ELF-1 (cell line): ENCODE measurements around the gene TMBIM1.
"Not testable (repeated sequence)": the region's sequence is repeated elsewhere in the genome, so short reads cannot be mapped to it uniquely, and the experiment has no call there.

ENCODE experiments used
- DNase-seq: peaks from one replicate; pipeline ENCODE4 v3.0.0-alpha.2; 2016; ENCODE audit warnings: low read depth, low spot score

TMBIM1 gene

DNA sequence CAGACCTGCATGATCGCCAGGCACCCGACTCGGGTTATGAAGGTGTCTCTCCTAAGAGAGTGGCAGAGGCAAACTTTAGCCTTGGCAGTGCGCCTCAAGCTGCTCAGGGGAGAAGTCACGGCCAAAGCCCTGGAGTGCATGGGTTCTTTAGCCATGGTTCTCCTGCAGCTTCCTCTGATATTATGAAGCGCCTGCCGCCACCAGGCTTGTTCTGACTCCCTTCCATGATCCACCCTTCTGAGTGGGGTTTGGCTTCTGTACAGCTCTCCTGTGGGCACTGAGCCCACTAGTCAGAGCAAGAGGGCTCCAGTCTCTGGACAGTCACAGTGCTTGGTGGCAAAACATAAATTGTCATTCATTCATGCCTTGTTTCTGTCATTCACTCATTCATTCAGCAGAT is 25.9 kb upstream of the TMBIM1 start:
- DNase-seq = no peak

DNA sequence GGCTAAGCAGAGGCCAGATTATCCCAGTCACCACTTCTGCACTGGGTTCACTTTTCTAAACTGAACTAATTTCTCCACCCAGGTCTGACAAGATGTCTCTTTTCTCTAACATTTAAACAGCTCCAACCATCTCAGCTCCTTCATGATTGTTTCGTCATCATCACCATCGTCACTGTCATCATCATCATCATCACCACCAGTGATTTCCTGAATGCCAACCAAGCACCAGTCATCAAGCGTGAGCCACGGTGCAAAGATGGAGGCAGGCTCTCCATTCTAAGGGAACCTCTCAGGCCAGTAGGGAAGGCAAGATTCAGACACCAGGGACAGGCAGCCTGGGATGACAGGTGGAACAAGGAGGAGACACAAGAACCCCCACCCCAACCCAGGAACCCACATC is 25.5 kb upstream of the TMBIM1 start:
- DNase-seq = no peak

- DNase-seq = no peak
These were observed 25.0 kb upstream of the TMBIM1 start for GRCh38 chr2:218317303-218317630.

DNA sequence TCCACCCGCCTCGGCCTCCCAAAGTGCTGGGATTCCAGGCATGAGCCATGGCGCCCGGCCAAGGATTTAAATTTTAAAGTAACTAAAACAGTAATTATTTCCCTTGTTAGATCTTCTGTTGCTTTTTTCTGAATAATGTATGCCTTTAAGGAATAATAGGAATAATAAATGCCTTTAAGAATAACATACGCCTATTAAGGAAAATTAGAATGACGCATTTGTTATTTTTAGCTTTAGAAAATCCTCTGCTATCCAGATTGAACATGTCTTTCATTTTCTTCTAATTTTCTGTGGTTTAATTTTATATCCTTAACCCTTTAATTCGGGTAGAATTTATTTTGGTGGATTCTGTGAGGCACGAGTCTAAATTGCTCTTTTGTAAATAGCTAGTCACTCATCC is 23.1 kb upstream of the TMBIM1 start:
- DNase-seq = no peak

DNA sequence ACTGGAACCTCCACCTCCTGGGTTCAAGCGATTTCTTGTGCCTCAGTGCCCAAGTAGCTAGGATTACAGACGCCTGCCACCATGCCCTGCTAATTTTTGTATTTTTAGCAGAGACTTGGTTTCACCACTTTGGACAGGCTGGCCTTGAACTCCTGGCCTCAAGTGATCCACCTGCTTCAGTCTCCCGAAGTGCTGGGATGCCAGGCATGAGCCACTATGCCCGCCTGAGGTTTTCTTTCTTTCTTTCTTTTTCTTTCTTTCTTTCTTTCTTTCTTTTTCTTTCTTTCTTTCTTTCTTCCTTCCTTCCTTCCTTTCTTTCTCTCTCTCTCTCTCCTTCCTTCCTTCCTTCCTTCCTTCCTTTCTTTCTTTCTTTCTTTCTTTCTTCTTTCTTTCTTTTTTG is 22.5 kb upstream of the TMBIM1 start:
- not testable (repeated sequence) for DNase-seq

DNA sequence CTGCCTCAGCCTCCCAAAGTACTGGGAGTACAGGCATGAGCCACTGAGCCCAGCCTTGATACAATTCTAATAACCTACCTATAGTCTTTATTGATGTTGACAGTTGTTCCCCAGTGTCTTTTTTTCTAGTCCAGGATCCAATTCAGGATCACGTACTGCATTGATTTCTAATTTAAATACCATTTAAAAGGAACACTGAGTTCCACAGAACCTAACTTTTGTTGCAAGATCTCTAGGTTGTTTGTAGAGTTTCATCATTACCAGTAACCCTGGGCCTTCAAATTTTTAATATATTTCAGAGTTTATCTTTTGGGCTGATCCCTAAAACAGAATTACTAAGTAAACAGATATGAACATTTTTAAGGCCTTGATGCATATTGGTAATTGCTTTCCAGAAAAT is 21.1 kb upstream of the TMBIM1 start:
- no peak for DNase-seq

DNA sequence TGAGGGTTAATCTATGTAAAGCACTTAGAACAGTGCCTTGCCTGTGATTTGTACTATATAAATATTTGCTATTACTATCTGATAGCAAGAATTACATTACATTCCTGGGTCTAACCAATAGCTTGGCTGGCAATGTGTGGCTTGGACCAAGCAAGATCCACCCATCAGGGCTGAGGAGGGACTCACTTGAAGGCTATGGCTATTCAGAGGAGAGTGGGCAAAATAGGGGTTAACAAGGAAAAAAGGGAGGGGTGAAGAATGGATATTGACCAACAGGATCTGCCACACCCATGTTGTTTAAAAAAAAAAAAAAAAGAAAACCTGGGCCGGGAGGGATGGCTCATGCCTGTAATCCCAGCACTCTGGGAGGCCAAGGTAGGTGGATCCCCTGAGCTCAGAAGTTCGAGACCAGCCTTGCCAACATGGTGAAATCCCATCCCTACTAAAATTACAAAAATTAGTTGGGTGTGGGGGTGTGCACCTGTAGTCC is 20.0 kb upstream of the TMBIM1 start:
- no peak for DNase-seq

GRCh38 chr2:218311541-218312266 is 19.4 kb upstream of the TMBIM1 start:
- peak; percentile 61 for DNase-seq

DNA sequence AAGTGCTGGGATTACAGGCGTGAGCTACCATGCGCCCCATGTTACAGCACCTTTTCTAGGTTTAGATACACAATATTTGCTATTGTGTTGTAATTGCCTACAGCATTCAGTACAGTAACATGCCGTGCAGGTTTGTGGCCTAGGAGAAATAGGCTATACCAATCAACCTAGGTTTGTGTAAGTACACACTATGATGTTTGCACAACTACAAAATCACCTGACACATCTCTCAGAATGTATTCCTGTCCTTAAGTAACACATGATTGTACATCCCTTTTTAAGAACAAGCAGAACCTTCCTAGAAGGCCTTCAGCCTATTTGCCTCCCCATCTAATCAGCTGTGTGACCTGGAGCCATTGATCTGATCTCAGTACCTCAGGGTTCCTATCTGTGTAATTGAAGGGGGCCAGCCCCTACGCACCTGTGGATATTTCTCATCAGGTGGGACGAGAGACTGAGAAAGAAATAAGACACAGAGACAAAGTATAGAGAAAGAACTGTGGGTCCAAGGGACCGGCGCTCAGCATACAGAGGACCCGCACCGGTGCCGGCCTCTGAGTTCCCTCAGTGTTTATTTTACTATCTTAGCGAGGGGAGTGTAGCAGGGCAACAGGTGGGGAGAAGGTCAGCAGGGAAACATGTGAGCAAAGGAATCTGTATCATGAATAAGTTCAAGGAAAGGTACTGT is 18.7 kb upstream of the TMBIM1 start:
- DNase-seq = no peak

GRCh38 chr2:218307415-218308090 is 15.2 kb upstream of the TMBIM1 start:
- DNase-seq = no peak

- DNase-seq = no peak
These were observed 14.0 kb upstream of the TMBIM1 start for GRCh38 chr2:218306184-218306920.

GRCh38 chr2:218305383-218305782 is 13.1 kb upstream of the TMBIM1 start:
- DNase-seq = no peak

GRCh38 chr2:218301176-218301819 is 9.0 kb upstream of the TMBIM1 start:
- peak; percentile 91 for DNase-seq

DNA sequence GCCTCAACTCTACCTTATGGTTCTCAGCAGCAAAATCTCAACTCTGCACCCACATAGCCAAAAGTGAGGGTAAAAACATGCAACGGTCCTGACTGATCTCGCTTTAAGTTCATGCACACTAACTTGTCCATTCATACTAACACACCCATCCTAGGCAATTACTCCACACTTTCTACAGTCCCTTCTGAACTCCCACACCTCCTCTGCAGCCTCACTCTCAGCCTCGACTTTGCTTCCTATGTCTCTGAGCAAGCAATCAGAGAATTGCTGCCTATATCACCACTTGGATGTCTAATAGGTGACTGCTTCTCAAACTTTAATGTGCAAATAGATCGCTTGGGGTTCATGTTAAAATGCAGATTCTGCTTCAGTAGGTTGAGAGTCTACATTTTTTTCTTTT is 7.8 kb upstream of the TMBIM1 start:
- DNase-seq = no peak

GRCh38 chr2:218298314-218298875 is 6.1 kb upstream of the TMBIM1 start:
- DNase-seq = no peak

GRCh38 chr2:218296847-218297246 is 4.5 kb upstream of the TMBIM1 start:
- no peak for DNase-seq

- DNase-seq = no peak
These were observed 3.9 kb upstream of the TMBIM1 start for GRCh38 chr2:218296200-218296599.

DNA sequence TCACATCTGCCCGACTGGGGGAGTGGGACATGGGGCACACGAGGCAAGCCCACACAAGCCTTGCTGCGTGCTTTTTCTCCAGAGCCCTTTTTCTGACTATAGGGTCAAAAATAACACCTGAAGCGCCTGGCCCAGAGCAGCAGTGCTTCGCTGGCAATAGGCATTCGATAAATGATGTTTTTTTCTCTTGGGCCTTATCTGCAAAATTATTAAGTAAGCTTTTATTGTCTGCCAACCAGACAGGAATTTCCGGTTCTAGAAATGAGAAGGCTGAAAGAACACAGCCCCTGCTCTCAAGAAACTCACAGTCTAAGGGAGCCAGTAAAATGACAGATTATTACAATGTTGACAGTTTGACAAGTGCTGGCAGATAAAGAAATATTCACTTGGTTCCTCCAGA is 2.7 kb upstream of the TMBIM1 start:
- no peak for DNase-seq

- DNase-seq = no peak
These were observed 2.2 kb upstream of the TMBIM1 start for GRCh38 chr2:218294430-218295022.

GRCh38 chr2:218293715-218294429 is 1.6 kb upstream of the TMBIM1 start:
- DNase-seq = no peak
